IMR-90 (cell line): ENCODE measurements around the gene ALDH18A1. TPM values are rescaled to one million over a fixed set of nuclear protein-coding genes. Genes with fewer than 3 reads are reported as not detected.
A peak's percentile ranks its signal among the peaks of the same experiment; 100 is the strongest.

Source experiments
- ATAC-seq: fragments of 200-7000 bp; cut with Tn5 transposase; 2 replicates; pipeline ENCODE4 v1.9.1; 2020; ENCODE audit warnings: low read depth, mild to moderate bottlenecking, moderate library complexity
- BruUV-seq: library from RNA; stranded (reverse); fragments of 400-500 nt; replicated peaks from 2 replicates; lab custom pipeline; 2021; lab: Mats Ljungman, UMichigan
- CTCF ChIA-PET: fragments of 300-600 bp; formaldehyde crosslinking; extraction: SDS; loops from one replicate; lab custom pipeline; 2021; ENCODE audit warnings: antibody characterized with exemption; lab: Yijun Ruan, JAX
- POLR2A ChIA-PET: fragments of 300-600 bp; sonication (Branson Sonifier 250); formaldehyde crosslinking; loops from one replicate; lab custom pipeline; 2022; ENCODE audit warnings: antibody characterized with exemption; ENCODE audit not compliant: unreplicated experiment; lab: Charles Lee
- DNase-seq: peaks from one replicate; pipeline ENCODE4 v3.0.0; 2013
- H2AFZ ChIP-seq: replicated peaks from 2 replicates; pipeline ENCODE3; 2013; ENCODE audit warnings: low read length, mild to moderate bottlenecking; ENCODE audit not compliant: poor library complexity
- H2AK5ac ChIP-seq: 2 replicates; pipeline ENCODE4 v1.6.1; 2013; ENCODE audit warnings: low read depth, low read length, inconsistent platforms
- H2AK9ac ChIP-seq: replicated peaks from 2 replicates; pipeline ENCODE3; 2013; ENCODE audit warnings: mild to moderate bottlenecking, low read depth, low read length, moderate library complexity; ENCODE audit not compliant: poor library complexity
- H2BK120ac ChIP-seq: 2 replicates; pipeline ENCODE4 v1.6.1; 2013; ENCODE audit warnings: low read depth, low read length, inconsistent platforms
- H2BK15ac ChIP-seq: 3 replicates; pipeline ENCODE4 v1.6.1; 2013; ENCODE audit warnings: low read depth, low read length, inconsistent platforms
- H2BK20ac ChIP-seq: 2 replicates; pipeline ENCODE4 v1.6.1; 2013; ENCODE audit warnings: low read depth, mild to moderate bottlenecking, inconsistent platforms, low read length, moderate library complexity
- H2BK5ac ChIP-seq: 2 replicates; pipeline ENCODE4 v1.6.1; 2013; ENCODE audit warnings: mild to moderate bottlenecking, low read depth, low read length, inconsistent platforms; ENCODE audit not compliant: poor library complexity, severe bottlenecking
- H3K14ac ChIP-seq: replicated peaks from 2 replicates; pipeline ENCODE4 v1.6.1; 2013; ENCODE audit warnings: low read depth, low read length, inconsistent platforms
- H3K18ac ChIP-seq: 2 replicates; pipeline ENCODE4 v1.6.1; 2013; ENCODE audit warnings: low read depth, low read length, control low read depth
- H3K23ac ChIP-seq: 2 replicates; pipeline ENCODE4 v1.6.1; 2013; ENCODE audit warnings: low read depth, low read length, inconsistent platforms
- H3K27ac ChIP-seq: 2 replicates; pipeline ENCODE4 v1.5.1; 2013; ENCODE audit warnings: mild to moderate bottlenecking, control low read depth, low read length; ENCODE audit not compliant: insufficient read depth
- H3K27me3 ChIP-seq: 2 replicates; pipeline ENCODE4 v1.6.1; 2013; ENCODE audit warnings: low read length; ENCODE audit not compliant: control insufficient read depth, insufficient read depth
- H3K36me3 ChIP-seq: 2 replicates; pipeline ENCODE4 v1.6.1; 2013; ENCODE audit warnings: low read length, mixed read lengths; ENCODE audit not compliant: control insufficient read depth, insufficient read depth
- H3K4ac ChIP-seq: 2 replicates; pipeline ENCODE4 v1.6.1; 2013; ENCODE audit warnings: low read depth, low read length, inconsistent platforms
- H3K4me1 ChIP-seq: 2 replicates; pipeline ENCODE4 v1.6.1; 2013; ENCODE audit warnings: low read length, mixed read lengths; ENCODE audit not compliant: control insufficient read depth, insufficient read depth
- H3K4me2 ChIP-seq: 2 replicates; pipeline ENCODE4 v1.6.1; 2013; ENCODE audit warnings: low read depth, mild to moderate bottlenecking, control low read depth, low read length, moderate library complexity
- H3K4me3 ChIP-seq: 2 replicates; pipeline ENCODE4 v1.5.1; 2013; ENCODE audit warnings: low read depth, mild to moderate bottlenecking, control low read depth, low read length, moderate library complexity; ENCODE audit not compliant: insufficient read depth
- H3K56ac ChIP-seq: 2 replicates; pipeline ENCODE4 v1.6.1; 2013; ENCODE audit warnings: low read length, inconsistent platforms; ENCODE audit not compliant: insufficient read depth; ENCODE audit errors: extremely low read depth
- H3K79me1 ChIP-seq, 2 experiments: 2 replicates each; pipeline ENCODE4 v1.6.1; 2013; ENCODE audit warnings: low read length in 2 of 2, inconsistent platforms in 1 of 2, low read depth in 1 of 2
- H3K9ac ChIP-seq: 2 replicates; pipeline ENCODE4 v1.6.1; 2013; ENCODE audit warnings: low read depth, low read length, control low read depth
- H3K9me1 ChIP-seq: 2 replicates; pipeline ENCODE4 v1.6.1; 2013; ENCODE audit warnings: low read length, inconsistent platforms; ENCODE audit not compliant: insufficient read depth
- H3K9me3 ChIP-seq: 2 replicates; pipeline ENCODE4 v1.6.1; 2013; ENCODE audit warnings: low read length; ENCODE audit not compliant: control insufficient read depth, insufficient read depth
- H4K20me1 ChIP-seq: 2 replicates; pipeline ENCODE4 v1.6.1; 2013; ENCODE audit warnings: low read length, inconsistent platforms; ENCODE audit not compliant: insufficient read depth
- H4K5ac ChIP-seq: 2 replicates; pipeline ENCODE4 v1.6.1; 2013; ENCODE audit warnings: mild to moderate bottlenecking, low read depth, low read length, control low read depth
- H4K8ac ChIP-seq, 2 experiments: 2 replicates each; pipeline ENCODE4 v1.6.1; 2013; ENCODE audit warnings: low read depth in 2 of 2, low read length in 2 of 2, control low read depth in 1 of 2, inconsistent platforms in 1 of 2
- H4K91ac ChIP-seq: 2 replicates; pipeline ENCODE4 v1.6.1; 2013; ENCODE audit warnings: low read depth, low read length, inconsistent platforms; ENCODE audit not compliant: insufficient read depth
- CEBPB ChIP-seq: IDR thresholded peaks from 2 replicates; pipeline ENCODE4 v1.6.1; 2012; ENCODE audit warnings: low read depth, low read length, improper control_type of control experiment
- CHD1 ChIP-seq: IDR thresholded peaks from 2 replicates; pipeline ENCODE4 v1.6.1; 2012; ENCODE audit warnings: low read depth, low read length, improper control_type of control experiment
- CTCF ChIP-seq: conservative IDR thresholded peaks from 2 replicates; pipeline ENCODE4 v1.5.1; 2012; ENCODE audit warnings: mild to moderate bottlenecking, low read depth, low read length, improper control_type of control experiment
- FOS ChIP-seq: fragments of 150-350 bp; IDR thresholded peaks from 2 replicates; pipeline ENCODE4 v1.6.1; 2016; ENCODE audit warnings: low read depth, low read length
- MAFK ChIP-seq: IDR thresholded peaks from 2 replicates; pipeline ENCODE4 v1.6.1; 2012; ENCODE audit warnings: low read depth, low read length, improper control_type of control experiment
- NFE2L2 ChIP-seq: fragments of 150-350 bp; IDR thresholded peaks from 2 replicates; pipeline ENCODE4 v1.6.1; 2016; ENCODE audit warnings: low read depth, mild to moderate bottlenecking, low read length
- POLR2A ChIP-seq: IDR thresholded peaks from 2 replicates; pipeline ENCODE4 v1.6.1; 2012; ENCODE audit warnings: mild to moderate bottlenecking, low read depth, low read length
- RCOR1 ChIP-seq: IDR thresholded peaks from 2 replicates; pipeline ENCODE4 v1.6.1; 2012; ENCODE audit warnings: mild to moderate bottlenecking, low read length, improper control_type of control experiment; ENCODE audit not compliant: insufficient replicate concordance
- SMC3 ChIP-seq: fragments of 150-350 bp; IDR thresholded peaks from 2 replicates; pipeline ENCODE4 v1.6.1; 2016; ENCODE audit warnings: low read depth, mild to moderate bottlenecking, antibody characterized with exemption, low read length, moderate library complexity
- USF2 ChIP-seq: fragments of 150-350 bp; IDR thresholded peaks from 2 replicates; pipeline ENCODE4 v1.6.1; 2017; ENCODE audit warnings: mild to moderate bottlenecking, antibody characterized with exemption, low read length, low read depth
- WGBS, 2 experiments: methylation state at CpG; one replicate each; pipeline versions ENCODE4 v1.1.5 to v1.1.7; 2013; ENCODE audit warnings: missing lambda C conversion rate in 2 of 2; ENCODE audit not compliant: insufficient read length in 1 of 2; ENCODE audit errors: extremely low coverage in 2 of 2; 5-methylcytosine and 5-hydroxymethylcytosine counted together
- dilution Hi-C: fragments of 300-500 bp; cut with HindIII; formaldehyde crosslinking; loops from one replicate; pipeline ENCODE4 v1.14.3; 2018; ENCODE audit warnings: low sequenced_read_pairs; ENCODE audit not compliant: unreplicated experiment
- in situ Hi-C: fragments of 300-500 bp; cut with MboI; formaldehyde crosslinking; loops from 3 replicates; pipeline ENCODE4 v1.14.3; 2019; ENCODE audit warnings: low sequenced_read_pairs, inconsistent platforms, mixed read lengths
- intact Hi-C: fragments of 100-400 bp; cut with micrococcal nuclease; formaldehyde crosslinking; loops from 2 replicates; pipeline ENCODE4 v1.10.0; 2022
- polyA plus RNA-seq, 3 experiments: library from polyadenylated mRNA; depleted of rRNA; stranded (reverse); fragments of >200 nt; gene quantifications; 2 replicates each; pipeline ENCODE4 v1.2.3, GENCODE V29; 2012; ENCODE audit warnings: low replicate concordance in 1 of 3
- total RNA-seq: library from RNA; depleted of rRNA; stranded (reverse); fragments of >200 nt; gene quantifications from 2 replicates; pipeline ENCODE4 v1.2.3, GENCODE V29; 2012

Gene ALDH18A1
- total and polyA plus RNA-seq, 2 of the 4 experiments (the other 2 are of a cell fraction), result 93.4 to 232 TPM

GRCh38 chr10:95694665-95695064 lies 38.2 kb upstream of the ALDH18A1 start:
- no peaks in the 10 kb centered on the region for H3K27me3 ChIP-seq
- peak overlapping the region; percentile 9; the same call in 1 of the 2 replicates for H2AK5ac ChIP-seq
- H4K20me1 ChIP-seq, result no peaks in the 10 kb centered on the region
- peak overlapping the region; percentile 77 for H2AFZ ChIP-seq
- H2AK9ac ChIP-seq, result no peak overlapping the region
- H3K4me2 ChIP-seq, result no peak overlapping the region
- peaks cover 10 to 19% of the 10 kb centered on the region in 2 experiments; a peak in 3 of 4 replicates for H3K79me1 ChIP-seq
- H4K5ac ChIP-seq, result no peak overlapping the region
- H3K4ac ChIP-seq, result no peak overlapping the region
- H3K9me3 ChIP-seq, result no peaks in the 10 kb centered on the region
- no peak overlapping the region for H2BK5ac ChIP-seq
- no peak overlapping the region for H2BK15ac ChIP-seq
- no CpG with 5 or more reads among the region's 18 CpGs for WGBS, 2 experiments
- no peak overlapping the region for H3K56ac ChIP-seq
- H3K9ac ChIP-seq, result no peak overlapping the region
- dilution Hi-C loops, result no loop called here
- TF ChIP-seq POLR2A (no peak), FOS (no peak), NFE2L2 (no peak), CTCF (no peak), RCOR1 (no peak), MAFK (no peak), CEBPB (no peak), CHD1 (no peak), SMC3 (no peak), USF2 (no peak)
- intact Hi-C loops, result loop anchor here (1.0 to 10.0 kb wide), 8 partner anchors 34 to 600 kb away; partner anchors contain the start of genes ALDH18A1, CC2D2B, CCNJ and ENTPD1
- H3K27ac ChIP-seq, result no peak overlapping the region
- peak overlapping the region in 1 of 2 experiments; percentile 28; a peak in 1 of 4 replicates for H4K8ac ChIP-seq
- ChIA-PET CTCF (interaction anchor here (0.6 to 3.5 kb wide), 13 partner anchors 8 to 459 kb away, joined by 3 to 174 read pairs (median 14); no protein-coding TSS in a partner anchor), POLR2A (no interaction called here)
- H3K36me3 ChIP-seq, result peaks cover 5% of the 10 kb centered on the region; the same call in 1 of the 2 replicates
- no peak overlapping the region for H3K18ac ChIP-seq
- DNase-seq (no peak), ATAC-seq (no peak)
- H3K4me3 ChIP-seq, result no peak overlapping the region
- no TSS peak for BruUV-seq
- H3K4me1 ChIP-seq, result no peaks in the 10 kb centered on the region
- no peak overlapping the region for H3K23ac ChIP-seq
- no peak overlapping the region for H2BK120ac ChIP-seq
- H2BK20ac ChIP-seq, result no peak overlapping the region
- H4K91ac ChIP-seq, result no peak overlapping the region
- in situ Hi-C loops, result loop anchor here (5.0 kb wide), 1 partner anchor 148 kb away; no protein-coding TSS in a partner anchor
- no peaks in the 10 kb centered on the region for H3K9me1 ChIP-seq
- H3K14ac ChIP-seq, result no peak overlapping the region
